ENCODE data around the gene SIRPA. TPM values are rescaled to one million over a fixed set of nuclear protein-coding genes. Genes with fewer than 3 reads are reported as not detected.

The SIRPA gene
- polyA plus RNA-seq, 1 donor (not counting 4 experiments of a cell fraction or from before 2014, with no cell fraction given): 23.7 TPM

DNA sequence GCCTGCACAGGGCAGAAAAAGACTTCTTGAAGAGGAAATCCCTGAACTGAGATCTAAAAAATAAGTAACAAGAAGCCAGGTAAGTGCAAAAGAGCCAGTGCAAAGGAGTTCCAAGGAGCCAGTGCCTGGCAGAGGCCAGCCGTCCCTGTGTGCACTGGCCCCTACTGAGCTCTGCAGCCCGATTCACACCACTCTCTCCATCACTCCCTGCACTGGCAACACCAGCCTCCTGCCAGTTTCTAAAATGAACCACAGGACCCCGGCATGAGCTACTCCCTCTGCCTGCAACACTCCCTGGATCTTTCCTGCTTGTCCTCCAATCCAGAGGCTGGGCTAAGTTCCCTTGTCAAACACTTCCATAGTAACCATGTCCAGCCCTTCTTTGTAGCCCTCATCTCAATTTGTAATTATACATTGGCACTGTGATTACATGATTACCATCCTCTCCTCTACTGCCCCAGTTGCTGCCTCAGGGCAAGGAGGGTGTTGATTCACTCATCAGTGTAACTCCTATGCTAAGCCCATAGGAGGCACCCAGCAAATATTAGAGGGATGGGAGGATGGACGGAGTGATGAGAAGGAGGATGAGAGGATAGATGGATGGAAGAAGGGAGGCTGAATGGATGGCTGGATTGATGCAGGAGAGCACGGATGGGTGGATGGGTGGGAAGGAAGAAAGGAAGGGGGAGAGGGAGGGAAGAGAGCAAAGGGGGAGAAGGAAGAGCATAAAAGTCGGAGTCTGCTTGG, 49.3 kb downstream of the SIRPA start:
- Histone ChIP-seq H3K4me1 (ENCODE audit: control insufficient read depth, extremely low read depth, insufficient read depth, low read length) (peaks cover 47% of the 10 kb centered on the region), H3K9ac (ENCODE audit: control insufficient read depth, extremely low read depth, insufficient read depth, low read length) (no peak overlapping the region), H2AFZ (ENCODE audit: control insufficient read depth, low read length) (no peak overlapping the region), H3K4me3 (ENCODE audit: control insufficient read depth in 2 of 3, extremely low read depth in 1 of 3, insufficient read depth in 2 of 3, low read depth in 1 of 3, low read length in 3 of 3) (no peak overlapping the region), H4K20me1 (ENCODE audit: control insufficient read depth, extremely low read depth, insufficient read depth, low read length) (no peaks in the 10 kb centered on the region), H3K27me3 (ENCODE audit: control insufficient read depth, extremely low read depth, insufficient read depth, low read length) (no peaks in the 10 kb centered on the region), H3K79me2 (ENCODE audit: control insufficient read depth, insufficient read depth, low read length) (no peaks in the 10 kb centered on the region), H3K9me1 (ENCODE audit: control insufficient read depth, extremely low read depth, insufficient read depth, low read length) (no peaks in the 10 kb centered on the region), H3K36me3 (ENCODE audit: control insufficient read depth in 2 of 2, extremely low read depth in 1 of 2, insufficient read depth in 2 of 2, low read length in 2 of 2) (no peaks in the 10 kb centered on the region), H3K9me3 (ENCODE audit: control insufficient read depth, low read depth, low read length) (no peaks in the 10 kb centered on the region), H3K27ac (ENCODE audit: control insufficient read depth, insufficient read depth, low read length) (no peak overlapping the region), H3K4me2 (ENCODE audit: control insufficient read depth, extremely low read depth, insufficient read depth, low read depth, low read length) (no peak overlapping the region)
- DNase-seq (ENCODE audit: low read depth, low spot score) (no peak), FAIRE-seq (no peak)
- dilution Hi-C loops (cut with MboI; ENCODE audit: extremely low pct_ligation_motif_present, low sequenced_read_pairs): no loop called here
- no peak for TF ChIP-seq EZH2 (IDR thresholded peaks at IDR 0.05; ENCODE audit: low read length)
- TF ChIP-seq, protein P1, sequence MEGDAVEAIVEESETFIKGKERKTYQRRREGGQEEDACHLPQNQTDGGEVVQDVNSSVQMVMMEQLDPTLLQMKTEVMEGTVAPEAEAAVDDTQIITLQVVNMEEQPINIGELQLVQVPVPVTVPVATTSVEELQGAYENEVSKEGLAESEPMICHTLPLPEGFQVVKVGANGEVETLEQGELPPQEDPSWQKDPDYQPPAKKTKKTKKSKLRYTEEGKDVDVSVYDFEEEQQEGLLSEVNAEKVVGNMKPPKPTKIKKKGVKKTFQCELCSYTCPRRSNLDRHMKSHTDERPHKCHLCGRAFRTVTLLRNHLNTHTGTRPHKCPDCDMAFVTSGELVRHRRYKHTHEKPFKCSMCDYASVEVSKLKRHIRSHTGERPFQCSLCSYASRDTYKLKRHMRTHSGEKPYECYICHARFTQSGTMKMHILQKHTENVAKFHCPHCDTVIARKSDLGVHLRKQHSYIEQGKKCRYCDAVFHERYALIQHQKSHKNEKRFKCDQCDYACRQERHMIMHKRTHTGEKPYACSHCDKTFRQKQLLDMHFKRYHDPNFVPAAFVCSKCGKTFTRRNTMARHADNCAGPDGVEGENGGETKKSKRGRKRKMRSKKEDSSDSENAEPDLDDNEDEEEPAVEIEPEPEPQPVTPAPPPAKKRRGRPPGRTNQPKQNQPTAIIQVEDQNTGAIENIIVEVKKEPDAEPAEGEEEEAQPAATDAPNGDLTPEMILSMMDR (optimal IDR thresholded peaks at IDR 0.05 in 1 of 3, IDR thresholded peaks at IDR 0.05 in 1 of 3, conservative IDR thresholded peaks at IDR 0.05 in 1 of 3; ENCODE audit: extremely low read depth in 1 of 3, insufficient read depth in 2 of 3, low read length in 3 of 3): peak; percentile 37 to 52 (median 42)

DNA sequence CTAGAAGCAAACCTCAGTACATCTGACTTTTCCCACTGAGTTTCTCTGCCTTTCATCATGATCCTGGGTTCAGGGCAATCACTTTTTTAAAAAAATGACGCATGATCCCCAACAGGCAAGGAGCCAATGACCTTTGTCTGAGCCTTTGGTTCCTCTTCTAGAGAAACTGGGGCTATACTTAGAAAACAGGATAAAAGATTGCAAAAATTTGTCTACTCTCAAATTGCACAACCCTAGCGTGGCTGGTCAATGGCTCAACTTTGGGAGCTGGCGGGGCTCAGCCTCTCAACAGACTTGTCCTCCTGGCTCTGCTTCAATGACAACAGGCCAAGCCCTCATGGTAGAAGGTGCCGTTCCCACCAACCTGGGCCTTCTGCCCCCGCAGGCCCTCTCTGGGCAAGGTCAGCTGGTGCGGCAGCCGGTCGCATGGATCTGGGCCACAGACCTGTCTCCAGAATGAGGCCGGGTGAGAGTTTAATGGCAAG, 50.0 kb downstream of the SIRPA start:
- H3K4me3 ChIP-seq (ENCODE audit: control insufficient read depth in 2 of 3, extremely low read depth in 1 of 3, insufficient read depth in 2 of 3, low read depth in 1 of 3, low read length in 3 of 3): no peak overlapping the region
- no peaks in the 10 kb centered on the region for H3K9me3 ChIP-seq (ENCODE audit: control insufficient read depth, low read depth, low read length)
- DNase-seq (ENCODE audit: low read depth, low spot score) (no peak), FAIRE-seq (no peak)
- H3K4me1 ChIP-seq (ENCODE audit: control insufficient read depth, extremely low read depth, insufficient read depth, low read length): peaks cover 45% of the 10 kb centered on the region
- TF ChIP-seq EZH2 (IDR thresholded peaks at IDR 0.05; ENCODE audit: low read length): no peak
- TF ChIP-seq, protein P1 (optimal IDR thresholded peaks at IDR 0.05 in 1 of 3, IDR thresholded peaks at IDR 0.05 in 1 of 3, conservative IDR thresholded peaks at IDR 0.05 in 1 of 3; ENCODE audit: extremely low read depth in 1 of 3, insufficient read depth in 2 of 3, low read length in 3 of 3): no peak
- H3K27me3 ChIP-seq (ENCODE audit: control insufficient read depth, extremely low read depth, insufficient read depth, low read length): no peaks in the 10 kb centered on the region
- no peaks in the 10 kb centered on the region for H3K9me1 ChIP-seq (ENCODE audit: control insufficient read depth, extremely low read depth, insufficient read depth, low read length)
- no peaks in the 10 kb centered on the region for H4K20me1 ChIP-seq (ENCODE audit: control insufficient read depth, extremely low read depth, insufficient read depth, low read length)
- dilution Hi-C loops (cut with MboI; ENCODE audit: extremely low pct_ligation_motif_present, low sequenced_read_pairs): no loop called here
- no peaks in the 10 kb centered on the region for H3K79me2 ChIP-seq (ENCODE audit: control insufficient read depth, insufficient read depth, low read length)
- H3K9ac ChIP-seq (ENCODE audit: control insufficient read depth, extremely low read depth, insufficient read depth, low read length): no peak overlapping the region
- H3K4me2 ChIP-seq (ENCODE audit: control insufficient read depth, extremely low read depth, insufficient read depth, low read depth, low read length): no peak overlapping the region
- no peaks in the 10 kb centered on the region for H3K36me3 ChIP-seq (ENCODE audit: control insufficient read depth in 2 of 2, extremely low read depth in 1 of 2, insufficient read depth in 2 of 2, low read length in 2 of 2)
- no peak overlapping the region for H3K27ac ChIP-seq (ENCODE audit: control insufficient read depth, insufficient read depth, low read length)
- H2AFZ ChIP-seq (ENCODE audit: control insufficient read depth, low read length): no peak overlapping the region
